Stomach (tissue), 9 donors: ENCODE results near the gene NACA. TPM values are rescaled to one million over a fixed set of nuclear protein-coding genes. Genes with fewer than 3 reads are reported as not detected.

ENCODE experiments used
- DNase-seq, 2 donors: peaks; one replicate each; pipeline versions ENCODE4 v3.0.0 to v3.0.0-alpha.2; 2013 to 2019
- H3K27ac ChIP-seq, 5 donors: fragments of 200-600 bp in 4 of 5; sonication (generic) in 4 of 5; one replicate each; pipeline ENCODE4 v1.5.1; 2013 to 2019; ENCODE audit warnings: mild to moderate bottlenecking in 1 of 5, moderate library complexity in 1 of 5
- H3K27me3 ChIP-seq, 3 donors: fragments of 200-600 bp; sonication (generic); one replicate each; pipeline ENCODE4 v1.5.1; 2017 to 2019; ENCODE audit warnings: mixed run types in 1 of 3
- H3K36me3 ChIP-seq, 4 donors: fragments of 200-600 bp; sonication (generic); 1 replicate in 3 of 4; 2 replicates in 1 of 4; pipeline ENCODE4 v1.5.1; 2016 to 2019
- H3K4me1 ChIP-seq, 4 donors: fragments of 200-600 bp; sonication (generic); one replicate each; pipeline ENCODE4 v1.5.1; 2016 to 2019
- H3K4me3 ChIP-seq, 4 donors: fragments of 200-600 bp; sonication (generic) in 3 of 4; one replicate each; pipeline ENCODE4 v1.5.1; 2016 to 2019; ENCODE audit warnings: mild to moderate bottlenecking in 1 of 4
- H3K9me3 ChIP-seq, 4 donors: fragments of 200-600 bp; sonication (generic); one replicate each; pipeline ENCODE4 v1.5.1; 2016 to 2019
- EP300 ChIP-seq: sonication (generic); formaldehyde crosslinking; IDR thresholded peaks from one replicate; pipeline ENCODE4 v1.6.1; 2017; ENCODE audit warnings: antibody characterized with exemption
- POLR2A ChIP-seq, 4 donors: fragments of 450-650 bp; IDR thresholded peaks; one replicate each; pipeline ENCODE4 v1.6.1; 2016; ENCODE audit warnings: antibody characterized with exemption in 4 of 4, control low read depth in 2 of 4, mild to moderate bottlenecking in 1 of 4, moderate library complexity in 1 of 4
- POLR2AphosphoS5 ChIP-seq, 3 donors: sonication (generic); formaldehyde crosslinking; IDR thresholded peaks; one replicate each; pipeline ENCODE4 v1.6.1; 2016; ENCODE audit warnings: antibody characterized with exemption in 3 of 3
- WGBS, 5 donors: extraction: QIAGEN DNeasy Blood & Tissue Kit in 3 of 5; methylation state at CpG; one replicate each; pipeline versions ENCODE4 v1.1.5 to v1.1.7; 2013 to 2018; 5-methylcytosine and 5-hydroxymethylcytosine counted together
- intact Hi-C: fragments of 100-400 bp; cut with DNase I; formaldehyde crosslinking; loops from one replicate; pipeline ENCODE4 v1.15.1; 2023; ENCODE audit warnings: low total_unique reads
- polyA plus RNA-seq, 3 donors: library from polyadenylated mRNA; stranded (reverse); fragments of 200-250 nt; gene quantifications; one replicate each; pipeline ENCODE4 v1.2.3, GENCODE V29; 2013
- total RNA-seq, 5 donors: library from RNA; depleted of rRNA; stranded (reverse); fragments of >200 nt; gene quantifications; one replicate each; pipeline versions ENCODE4 v1.1.0 to v1.2.3, GENCODE V29; 2014 to 2016
- TF ChIP-seq, protein P1 (sequence below), 7 experiments: fragments of 450-650 bp in 4 of 7; fragments of 200-600 bp in 3 of 7; sonication (generic) in 3 of 7; IDR thresholded peaks; one replicate each; pipeline ENCODE4 v1.5.1; 2016 to 2019; ENCODE audit warnings: antibody characterized with exemption in 7 of 7, control low read depth in 2 of 7, mild to moderate bottlenecking in 1 of 7
- donor health status: healthy with polysubstance abuse.
- donor health status: Bipolar disorder and iron deficiency.
- donor health status: healthy.

NACA gene
- total and polyA plus RNA-seq, 8 donors: 366 to 2,450 (median 1,184) TPM

DNA sequence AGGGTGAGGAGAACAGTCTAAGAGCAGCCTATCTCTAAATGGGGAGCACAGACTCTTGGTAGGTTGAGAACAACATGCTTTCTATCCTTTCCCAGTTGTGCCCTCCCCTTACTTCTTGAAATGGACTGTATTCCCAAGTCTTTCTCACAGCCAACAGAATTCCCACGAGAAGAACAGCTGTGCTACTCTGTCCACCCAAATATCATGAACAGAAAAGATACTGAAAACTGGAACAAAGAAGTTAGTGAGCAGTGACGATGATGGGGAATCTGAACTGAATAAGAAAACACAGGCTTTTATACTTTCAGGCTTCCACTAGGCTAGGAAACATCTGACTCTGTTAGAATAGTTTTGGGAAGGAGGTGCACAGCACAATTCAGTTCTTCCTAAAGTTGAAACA is 3.4 kb downstream of the NACA start:
- Histone ChIP-seq H3K36me3 (peaks cover 11 to 51% (median 40%) of the 10 kb centered on the region in 4 donors), H3K9me3 (no peaks in the 10 kb centered on the region), H3K4me1 (peaks cover 71 to 89% (median 86%) of the 10 kb centered on the region in 4 donors), H3K27ac (peak overlapping the region in 4 of 5 donors; percentile 33 to 96 (median 74)), H3K4me3 (peak overlapping the region in 2 of 4 donors; percentile 72 to 87), H3K27me3 (no peaks in the 10 kb centered on the region)
- 19 to 40% (median 20%) methylated on average over 2 of the region's 2 CpGs for WGBS, 5 donors
- TF ChIP-seq POLR2AphosphoS5 (IDR thresholded peaks at IDR 0.05): no peak
- TF ChIP-seq, protein P1, sequence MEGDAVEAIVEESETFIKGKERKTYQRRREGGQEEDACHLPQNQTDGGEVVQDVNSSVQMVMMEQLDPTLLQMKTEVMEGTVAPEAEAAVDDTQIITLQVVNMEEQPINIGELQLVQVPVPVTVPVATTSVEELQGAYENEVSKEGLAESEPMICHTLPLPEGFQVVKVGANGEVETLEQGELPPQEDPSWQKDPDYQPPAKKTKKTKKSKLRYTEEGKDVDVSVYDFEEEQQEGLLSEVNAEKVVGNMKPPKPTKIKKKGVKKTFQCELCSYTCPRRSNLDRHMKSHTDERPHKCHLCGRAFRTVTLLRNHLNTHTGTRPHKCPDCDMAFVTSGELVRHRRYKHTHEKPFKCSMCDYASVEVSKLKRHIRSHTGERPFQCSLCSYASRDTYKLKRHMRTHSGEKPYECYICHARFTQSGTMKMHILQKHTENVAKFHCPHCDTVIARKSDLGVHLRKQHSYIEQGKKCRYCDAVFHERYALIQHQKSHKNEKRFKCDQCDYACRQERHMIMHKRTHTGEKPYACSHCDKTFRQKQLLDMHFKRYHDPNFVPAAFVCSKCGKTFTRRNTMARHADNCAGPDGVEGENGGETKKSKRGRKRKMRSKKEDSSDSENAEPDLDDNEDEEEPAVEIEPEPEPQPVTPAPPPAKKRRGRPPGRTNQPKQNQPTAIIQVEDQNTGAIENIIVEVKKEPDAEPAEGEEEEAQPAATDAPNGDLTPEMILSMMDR (IDR thresholded peaks at IDR 0.05): no peak
- TF ChIP-seq EP300: no peak
- TF ChIP-seq POLR2A (IDR thresholded peaks at IDR 0.05): no peak
- DNase-seq: no peak
- intact Hi-C loops: loop anchor here (10.0 kb wide), 1 partner anchor 77 kb away; the partner anchor contains the start of gene ATP5F1B

DNA sequence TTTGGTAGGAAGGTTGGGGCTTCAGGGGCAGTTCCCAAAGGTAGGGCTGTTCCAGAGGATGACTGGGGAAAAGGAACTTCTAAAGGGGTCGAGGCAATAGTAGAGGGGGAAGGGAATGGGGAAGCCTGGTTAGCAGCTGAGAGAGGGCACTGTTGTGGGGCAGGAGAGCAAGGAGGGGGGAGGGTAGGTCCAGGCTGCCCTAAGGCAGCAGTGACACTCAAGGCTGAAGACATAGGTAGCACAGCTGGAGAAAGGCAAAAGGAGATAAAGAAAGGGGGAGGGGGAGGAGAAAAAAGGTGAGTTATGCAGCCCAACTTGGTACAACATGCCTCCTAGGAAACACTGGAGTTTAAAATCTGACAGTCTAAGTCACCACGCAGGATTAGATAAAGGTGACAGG is 3.9 kb downstream of the NACA start:
- Histone ChIP-seq H3K27ac (peak overlapping the region in 4 of 5 donors; percentile 33 to 96 (median 74)), H3K4me1 (peaks cover 66 to 89% (median 87%) of the 10 kb centered on the region in 4 donors), H3K4me3 (peak overlapping the region in 2 of 4 donors; percentile 20 to 72), H3K27me3 (no peaks in the 10 kb centered on the region), H3K9me3 (no peaks in the 10 kb centered on the region), H3K36me3 (peaks cover 11 to 56% (median 45%) of the 10 kb centered on the region in 4 donors)
- TF ChIP-seq, protein P1 (IDR thresholded peaks at IDR 0.05): no peak
- TF ChIP-seq POLR2A (IDR thresholded peaks at IDR 0.05): no peak
- TF ChIP-seq EP300: no peak
- TF ChIP-seq POLR2AphosphoS5 (IDR thresholded peaks at IDR 0.05): no peak
- 35 to 48% (median 42%) methylated on average over 2 of the region's 2 CpGs for WGBS, 5 donors
- intact Hi-C loops: loop anchor here (10.0 kb wide), 1 partner anchor 76 kb away; the partner anchor contains the start of gene ATP5F1B
- no peak for DNase-seq

DNA sequence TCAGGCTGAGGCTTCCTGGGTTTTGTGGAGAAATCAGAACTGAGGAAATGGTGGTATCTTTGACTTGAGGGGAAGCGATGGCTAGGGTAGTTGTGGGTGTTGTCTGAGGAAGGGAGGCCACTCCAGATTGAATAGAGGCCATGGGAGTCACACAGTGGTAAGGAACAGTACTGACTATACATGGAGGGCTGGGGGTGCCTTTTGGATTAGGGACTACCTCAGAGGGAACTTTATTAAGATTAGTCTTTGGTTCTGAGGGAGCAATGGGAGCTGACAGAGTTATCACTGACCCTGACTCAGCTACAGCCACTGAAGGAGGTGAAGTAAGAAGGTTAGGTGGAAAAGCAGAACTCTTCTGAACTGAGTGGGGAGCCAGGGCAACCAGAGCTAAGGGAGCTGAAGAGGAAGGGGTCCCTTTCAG is 4.4 kb downstream of the NACA start:
- Histone ChIP-seq H3K4me3 (peak overlapping the region in 2 of 4 donors; percentile 20 to 72), H3K9me3 (no peaks in the 10 kb centered on the region), H3K27ac (peak overlapping the region in 4 of 5 donors; percentile 33 to 96 (median 74)), H3K36me3 (peaks cover 11 to 60% (median 50%) of the 10 kb centered on the region in 4 donors), H3K4me1 (peaks cover 66 to 89% (median 86%) of the 10 kb centered on the region in 4 donors), H3K27me3 (no peaks in the 10 kb centered on the region)
- TF ChIP-seq, protein P1 (IDR thresholded peaks at IDR 0.05): no peak
- intact Hi-C loops: loop anchor here (10.0 kb wide), 1 partner anchor 76 kb away; the partner anchor contains the start of gene ATP5F1B
- 71 to 86% (median 82%) methylated on average over 1 of the region's 1 CpG for WGBS, 5 donors
- no peak for DNase-seq

DNA sequence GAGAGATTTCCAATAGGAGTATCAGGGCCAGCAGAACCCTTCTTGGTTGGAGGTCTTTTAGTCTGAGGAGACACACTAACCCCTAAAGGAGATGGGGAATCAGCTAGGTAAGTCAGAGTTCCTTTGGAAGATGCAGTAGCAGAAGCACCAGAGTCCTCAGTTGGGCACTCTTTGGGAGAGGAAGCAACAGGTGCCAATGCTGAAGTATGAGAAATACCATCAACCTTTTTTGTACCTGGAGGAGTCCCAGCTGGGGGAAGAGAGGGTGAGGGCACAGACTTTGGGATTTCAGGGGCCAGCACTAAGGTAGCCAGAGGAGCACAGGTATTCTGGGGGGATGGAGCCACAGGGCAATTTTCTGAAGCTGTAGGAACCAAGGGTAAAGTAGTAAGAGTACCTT is 6.0 kb downstream of the NACA start:
- Histone ChIP-seq H3K27ac (no peak overlapping the region), H3K27me3 (no peaks in the 10 kb centered on the region), H3K4me1 (peaks cover 66 to 90% (median 84%) of the 10 kb centered on the region in 4 donors), H3K4me3 (no peak overlapping the region), H3K9me3 (no peaks in the 10 kb centered on the region), H3K36me3 (peaks cover 16 to 76% (median 65%) of the 10 kb centered on the region in 4 donors)
- intact Hi-C loops: no loop called here
- DNase-seq: no peak
- no peak for TF ChIP-seq EP300
- TF ChIP-seq, protein P1 (IDR thresholded peaks at IDR 0.05): no peak
- TF ChIP-seq POLR2A (IDR thresholded peaks at IDR 0.05): no peak
- no peak for TF ChIP-seq POLR2AphosphoS5 (IDR thresholded peaks at IDR 0.05)
